Activated gamma-delta T cell treated with Interleukin-2 at 50 U/mL for 16 hours (primary cell): ENCODE data around the gene SESTD1.
"Not testable (repeated sequence)": the region's sequence is repeated elsewhere in the genome, so short reads cannot be mapped to it uniquely, and the experiment has no call there.

Experiments used
- DNase-seq: peaks from one replicate; pipeline ENCODE4 v3.0.0-alpha.2; 2020

The SESTD1 gene

GRCh38 chr2:179266271-179266670 lies 1.6 kb upstream of the SESTD1 start:
- no peak for DNase-seq

DNA sequence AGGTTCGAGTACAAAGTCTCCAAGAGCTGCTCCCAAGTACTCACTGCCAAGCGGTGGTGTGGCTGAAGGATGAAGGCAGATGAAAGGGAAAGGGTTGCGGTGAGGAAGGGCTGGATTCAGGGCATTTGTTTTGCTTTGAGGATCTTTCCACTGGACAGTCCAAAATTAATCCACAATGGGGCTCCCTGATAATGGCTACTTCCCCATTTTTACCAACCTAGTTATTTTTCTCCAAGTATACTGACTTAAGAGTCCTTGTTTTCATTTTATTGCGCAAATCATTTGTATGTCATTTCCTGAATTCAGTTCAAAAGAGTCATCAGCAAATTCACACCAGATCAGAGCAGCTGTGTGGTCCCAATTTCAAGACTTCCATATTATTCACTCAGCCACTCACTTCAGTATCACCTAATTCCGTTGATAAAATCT lies 464 bp upstream of the SESTD1 start:
- DNase-seq = no peak

DNA sequence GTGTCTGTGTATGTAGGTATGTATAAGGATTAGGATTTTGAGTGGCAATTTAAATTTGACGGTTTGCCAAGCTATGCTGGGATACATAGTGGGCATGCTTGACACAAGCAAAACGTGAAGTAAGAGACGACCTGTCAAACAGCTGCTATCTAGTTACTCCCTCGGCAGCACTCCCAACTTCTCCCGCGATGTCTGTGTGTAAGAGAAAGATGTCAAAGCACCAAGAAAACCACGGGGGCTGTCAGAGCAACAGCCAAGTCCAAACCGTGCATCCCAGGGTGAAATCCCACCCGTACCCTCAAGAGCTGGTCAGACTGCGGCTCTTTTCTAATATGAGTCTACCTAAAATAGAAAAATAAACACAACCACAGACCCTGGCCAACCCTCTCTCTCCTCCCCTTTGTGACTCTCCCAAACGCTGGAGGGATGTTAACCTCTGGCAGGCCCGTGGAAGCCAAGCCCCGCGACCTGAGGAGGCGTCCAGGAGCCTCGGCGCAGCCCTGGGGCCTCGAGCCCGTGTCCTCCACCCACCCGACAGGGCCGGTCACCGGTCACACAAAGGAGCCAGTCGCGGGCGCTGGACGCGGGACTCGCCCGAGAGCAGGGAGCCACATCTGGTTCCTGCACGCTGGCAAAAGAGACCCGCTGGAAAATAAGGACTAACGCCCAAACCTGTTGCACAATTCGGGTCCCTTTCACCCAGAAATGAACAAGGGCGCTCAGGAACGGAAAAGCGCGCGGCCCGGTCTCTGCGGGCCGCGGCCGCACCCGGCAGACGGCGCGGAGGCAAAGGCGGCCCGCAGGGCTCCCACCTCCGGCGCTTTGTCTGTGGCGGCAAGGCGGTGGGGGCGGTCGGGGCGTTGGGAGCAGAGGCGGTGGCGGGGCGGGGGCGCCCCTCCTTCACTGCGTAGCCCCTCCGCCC lies 925 bp downstream of the SESTD1 start:
- DNase-seq = peak; percentile 20

GRCh38 chr2:179263015-179263414 lies 1.6 kb downstream of the SESTD1 start:
- DNase-seq = no peak

DNA sequence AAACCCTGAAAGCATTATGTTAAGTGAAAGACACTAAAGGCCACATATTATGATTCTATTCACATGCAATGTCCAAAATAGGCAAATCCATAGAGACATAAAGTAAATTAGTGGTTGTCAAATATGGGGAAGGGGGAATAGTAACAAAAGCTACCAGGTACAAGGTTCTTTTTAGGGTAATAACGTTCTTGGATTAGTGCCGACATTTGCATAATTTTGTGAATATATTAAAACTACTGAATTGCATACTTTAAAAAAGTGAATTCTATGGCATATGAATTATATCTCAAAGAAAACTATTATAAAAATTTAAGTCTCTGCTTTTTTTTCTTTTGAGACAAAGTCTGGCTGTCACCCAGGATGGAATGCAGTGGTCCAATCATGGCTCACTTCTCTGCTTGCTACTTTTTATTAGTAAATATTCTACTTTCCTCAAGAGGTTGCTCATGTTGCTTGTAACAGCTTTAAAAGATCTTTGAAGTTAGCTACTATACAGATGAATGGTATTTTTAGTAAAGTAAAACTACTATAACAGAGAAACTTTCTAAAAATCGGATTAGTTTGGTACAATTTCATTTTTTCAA lies 2.5 kb downstream of the SESTD1 start:
- no peak for DNase-seq

DNA sequence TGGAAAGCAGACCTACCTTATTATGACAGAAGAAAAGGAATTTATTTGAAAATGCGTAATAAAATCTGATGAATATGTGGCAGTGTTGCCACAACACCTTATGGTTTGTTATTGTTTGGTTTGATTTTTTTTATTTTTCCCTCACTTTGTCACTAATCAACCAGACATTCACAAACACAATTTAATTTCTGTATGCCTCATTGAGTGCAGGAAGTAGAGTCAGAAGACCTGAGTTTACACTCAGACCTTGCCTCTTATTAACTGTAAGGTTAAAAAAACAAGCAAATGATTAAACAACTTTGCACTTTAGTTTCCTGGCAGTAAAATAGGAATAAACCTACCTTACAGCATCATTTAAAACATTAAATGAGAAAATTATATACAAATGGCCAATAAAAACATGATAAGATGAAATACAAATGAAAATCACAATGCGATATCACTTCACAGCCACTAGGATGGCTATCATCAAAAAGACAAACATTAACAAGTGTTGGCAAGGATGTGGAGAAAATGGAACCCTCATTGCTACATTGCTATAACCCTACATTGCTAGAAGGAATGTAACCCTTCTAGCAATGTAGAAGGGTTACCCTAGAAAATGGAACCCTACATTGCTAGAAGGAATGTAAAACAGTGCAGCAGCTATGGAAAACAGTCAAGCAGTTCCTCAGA lies 3.3 kb downstream of the SESTD1 start:
- no peak for DNase-seq

GRCh38 chr2:179260224-179260623 lies 4.4 kb downstream of the SESTD1 start:
- no peak for DNase-seq

DNA sequence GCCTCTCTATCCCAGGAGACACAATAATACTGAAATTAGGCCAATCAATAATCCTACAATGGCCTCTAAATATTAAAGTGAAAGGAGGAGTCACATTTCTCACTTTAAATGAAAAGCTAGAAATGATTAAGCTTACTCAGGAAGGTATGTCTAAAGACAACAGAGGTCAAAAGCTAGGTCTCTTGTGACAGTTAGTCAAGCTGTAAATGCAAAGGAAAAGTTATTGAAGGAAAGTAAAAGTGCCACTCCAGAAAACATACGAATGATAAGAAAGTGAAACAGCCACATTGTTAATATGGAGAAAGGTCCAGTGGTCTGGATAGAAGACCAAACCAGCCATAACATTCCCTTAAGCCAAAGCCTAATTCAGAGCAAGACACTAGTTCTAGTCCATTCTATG lies 9.5 kb downstream of the SESTD1 start:
- no peak for DNase-seq

GRCh38 chr2:179253226-179253625 lies 11.4 kb downstream of the SESTD1 start:
- no peak for DNase-seq

DNA sequence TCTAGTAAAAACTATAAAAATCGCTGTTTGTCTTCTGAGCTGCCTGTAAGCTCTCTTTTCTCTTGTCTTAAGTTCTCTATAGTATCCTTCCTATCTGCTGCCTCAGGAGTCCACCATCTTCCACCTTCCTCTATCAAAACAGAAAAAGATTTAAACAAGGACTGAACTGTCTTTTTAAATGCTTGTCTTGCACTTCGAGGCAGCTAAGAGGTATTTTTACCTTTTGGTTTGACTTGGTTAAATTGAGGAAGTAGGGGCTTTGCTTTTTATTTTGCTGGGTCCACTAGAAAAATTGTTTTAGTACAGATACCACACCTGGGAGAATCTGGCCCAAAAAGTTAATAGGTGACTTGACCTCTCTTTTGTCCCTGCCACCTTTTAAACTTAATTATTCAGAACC lies 12.2 kb downstream of the SESTD1 start:
- DNase-seq = no peak

DNA sequence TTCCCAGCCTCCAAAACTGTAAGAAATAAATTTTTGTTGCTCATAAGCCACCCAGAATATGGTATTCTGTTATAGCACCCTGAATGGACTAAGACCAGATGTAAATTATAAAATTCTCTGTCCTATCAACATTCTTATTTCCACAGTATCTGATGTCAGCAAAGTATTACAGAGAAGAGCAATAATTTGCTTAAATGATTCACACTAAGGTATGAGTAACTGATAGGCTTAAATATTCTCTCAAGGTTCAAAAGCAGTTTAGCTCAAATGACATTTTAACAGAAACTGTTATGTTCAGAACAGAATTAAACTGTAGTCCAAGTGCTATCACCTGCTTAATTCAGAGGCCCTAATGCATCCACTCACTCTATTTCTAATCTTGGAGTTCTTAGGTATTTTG lies 12.8 kb downstream of the SESTD1 start:
- DNase-seq = no peak

GRCh38 chr2:179250848-179251504 lies 13.7 kb downstream of the SESTD1 start:
- DNase-seq = no peak

GRCh38 chr2:179250095-179250494 lies 14.5 kb downstream of the SESTD1 start:
- DNase-seq = no peak

DNA sequence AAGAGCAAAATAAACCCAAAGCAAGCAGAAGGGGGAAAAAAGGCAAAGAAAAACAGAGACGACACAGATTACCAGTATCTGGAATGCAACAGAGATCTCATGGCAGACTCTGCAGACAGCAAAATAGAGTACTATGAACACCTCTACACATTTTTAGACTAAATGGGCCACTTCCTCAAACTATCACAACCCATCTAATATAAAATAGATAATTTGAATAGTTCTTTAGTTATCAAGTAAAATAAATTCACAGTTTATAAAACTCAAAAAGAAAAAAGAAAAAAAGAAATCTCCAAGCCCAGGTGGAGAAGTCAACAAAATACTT lies 16.6 kb downstream of the SESTD1 start:
- no peak for DNase-seq

- no peak for DNase-seq
Measured at GRCh38 chr2:179247318-179248023, 17.2 kb downstream of the SESTD1 start.

- not testable (repeated sequence) for DNase-seq
Measured at GRCh38 chr2:179245843-179246242, 18.8 kb downstream of the SESTD1 start.

DNA sequence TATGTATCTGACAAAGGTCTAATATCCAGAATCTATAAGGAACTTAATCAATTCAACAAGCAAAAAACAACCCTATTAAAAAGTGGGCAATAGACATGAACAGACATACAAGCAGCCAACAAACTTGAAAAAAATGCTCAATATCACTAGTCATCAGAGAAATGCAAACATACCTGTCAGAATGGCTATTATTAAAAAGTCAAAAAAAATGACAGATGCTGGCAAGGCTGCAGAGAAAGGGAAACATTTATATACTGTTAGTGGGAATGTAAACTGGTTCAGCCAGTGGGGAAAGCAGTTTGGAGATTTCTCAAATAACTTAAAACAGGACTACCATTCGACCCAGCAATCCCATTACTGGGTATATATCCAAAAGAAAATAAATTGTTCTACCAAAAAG lies 21.6 kb downstream of the SESTD1 start:
- DNase-seq = no peak

GRCh38 chr2:179240481-179241451 lies 23.9 kb downstream of the SESTD1 start:
- DNase-seq = no peak

- DNase-seq = no peak
Measured at GRCh38 chr2:179239838-179240237, 24.8 kb downstream of the SESTD1 start.

DNA sequence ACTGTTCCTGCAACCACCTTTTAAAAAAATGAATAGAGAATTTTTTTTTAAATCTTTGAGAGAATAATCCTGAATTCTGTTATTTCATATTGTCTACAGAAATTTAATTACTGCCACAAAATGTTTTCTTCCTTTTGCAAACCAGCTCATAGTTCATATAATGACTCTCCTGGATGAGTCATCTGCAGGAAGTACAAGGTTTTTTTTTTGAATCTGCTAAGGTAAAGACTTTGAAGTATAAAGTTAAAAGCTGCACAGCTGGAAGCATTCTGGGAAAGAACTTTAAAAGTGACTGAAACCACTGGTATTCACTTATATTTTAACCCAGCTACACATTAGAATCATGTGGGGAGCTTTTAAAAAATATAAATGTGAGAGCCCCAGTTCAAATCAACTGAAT lies 25.4 kb downstream of the SESTD1 start:
- DNase-seq = no peak

- DNase-seq = no peak
Measured at GRCh38 chr2:179238027-179238426, 26.6 kb downstream of the SESTD1 start.
